ENCODE results near the gene PWWP2B. TPM values are rescaled to one million over a fixed set of nuclear protein-coding genes. Genes with fewer than 3 reads are reported as not detected.

The PWWP2B gene
- total and polyA plus RNA-seq, 2 of the 13 experiments (the other 11 are each of a cell fraction or from before 2014, with no cell fraction given) = 2.3 to 4.7 TPM

DNA sequence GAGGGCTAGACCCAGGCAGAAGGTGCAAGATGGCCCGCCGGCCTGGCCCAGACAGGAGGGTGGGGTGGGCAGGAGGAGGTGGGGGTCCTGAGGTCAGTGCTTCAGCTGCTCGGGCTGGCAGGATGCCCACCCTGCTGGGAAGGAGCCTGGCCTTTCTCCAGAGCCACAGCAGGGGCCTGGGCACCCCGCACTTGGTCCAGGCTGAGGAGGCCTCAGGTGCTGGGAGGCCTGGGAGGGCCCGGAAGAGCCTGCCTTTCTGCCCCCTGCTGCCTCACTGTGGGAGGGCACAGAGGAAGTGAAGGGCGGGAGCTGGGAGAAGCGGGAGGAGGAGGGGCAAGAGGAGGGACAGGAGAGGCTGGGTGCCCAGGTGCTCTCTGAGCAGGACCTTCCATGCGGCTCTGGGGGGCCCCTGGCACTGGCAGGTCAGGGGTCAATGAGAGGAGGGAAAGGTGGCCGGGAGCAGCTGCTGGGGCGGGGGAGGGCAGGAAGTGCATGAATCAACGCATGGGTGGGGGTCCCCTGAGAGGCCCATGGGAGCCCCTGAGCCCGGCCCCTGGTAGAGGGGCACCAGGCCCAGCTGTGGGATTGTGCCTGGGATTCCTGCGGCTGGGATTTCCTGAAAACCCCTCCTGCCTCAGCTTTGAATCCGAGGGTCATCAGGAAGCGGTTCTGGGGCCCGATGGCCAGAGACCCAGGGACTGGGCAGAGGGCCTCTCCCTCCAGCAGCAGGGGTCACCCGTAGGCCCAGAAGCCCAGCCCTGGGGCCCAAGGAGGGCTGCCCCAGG is 49.9 kb downstream of the PWWP2B start (continued):
- TF ChIP-seq ZNF615 (CRISPR knock-in tag; IDR thresholded peaks at IDR 0.05; ENCODE audit: borderline replicate concordance) (no peak), ZSCAN12 (CRISPR knock-in tag; IDR thresholded peaks at IDR 0.05) (no peak), RXRA (CRISPR knock-in tag; IDR thresholded peaks at IDR 0.05) (0 out of 2 replicates have a peak, but pooled peaks have one; percentile 8), MTF2 (CRISPR knock-in tag; IDR thresholded peaks at IDR 0.05; ENCODE audit: borderline replicate concordance) (no peak), ZFP41 (CRISPR knock-in tag; IDR thresholded peaks at IDR 0.05; ENCODE audit: borderline replicate concordance) (no peak), ZSCAN31 (CRISPR knock-in tag; IDR thresholded peaks at IDR 0.05; ENCODE audit: low read depth) (peak; percentile 18; the same call in 1 of the 2 replicates), FIP1L1 (IDR thresholded peaks at IDR 0.05; ENCODE audit: borderline replicate concordance, insufficient read depth, low read depth, low read length) (no peak), ZNF687 (CRISPR knock-in tag; IDR thresholded peaks at IDR 0.05) (peak; percentile 77), JUN (CRISPR knock-in tag; IDR thresholded peaks at IDR 0.05) (no peak), ZNF501 (CRISPR knock-in tag; IDR thresholded peaks at IDR 0.05) (no peak), KDM3A (CRISPR knock-in tag; IDR thresholded peaks at IDR 0.05; ENCODE audit: low read depth) (no peak), SRSF1 (optimal IDR thresholded peaks at IDR 0.05; ENCODE audit: low read depth, low read length) (no peak), ZNF20 (CRISPR knock-in tag; IDR thresholded peaks at IDR 0.05) (no peak), TBX3 (IDR thresholded peaks at IDR 0.05; ENCODE audit: borderline replicate concordance) (no peak), TOE1 (CRISPR knock-in tag; IDR thresholded peaks at IDR 0.05) (no peak), ZNF317 (CRISPR knock-in tag; IDR thresholded peaks at IDR 0.05) (no peak), FOXA1 (IDR thresholded peaks at IDR 0.05) (no peak), FOXA1 (CRISPR knock-in tag; IDR thresholded peaks at IDR 0.05) (no peak), ZNF782 (CRISPR knock-in tag; IDR thresholded peaks at IDR 0.05; ENCODE audit: borderline replicate concordance) (no peak), ATF4 (CRISPR knock-in tag; IDR thresholded peaks at IDR 0.05) (no peak)
- TF ChIP-seq, protein P1, sequence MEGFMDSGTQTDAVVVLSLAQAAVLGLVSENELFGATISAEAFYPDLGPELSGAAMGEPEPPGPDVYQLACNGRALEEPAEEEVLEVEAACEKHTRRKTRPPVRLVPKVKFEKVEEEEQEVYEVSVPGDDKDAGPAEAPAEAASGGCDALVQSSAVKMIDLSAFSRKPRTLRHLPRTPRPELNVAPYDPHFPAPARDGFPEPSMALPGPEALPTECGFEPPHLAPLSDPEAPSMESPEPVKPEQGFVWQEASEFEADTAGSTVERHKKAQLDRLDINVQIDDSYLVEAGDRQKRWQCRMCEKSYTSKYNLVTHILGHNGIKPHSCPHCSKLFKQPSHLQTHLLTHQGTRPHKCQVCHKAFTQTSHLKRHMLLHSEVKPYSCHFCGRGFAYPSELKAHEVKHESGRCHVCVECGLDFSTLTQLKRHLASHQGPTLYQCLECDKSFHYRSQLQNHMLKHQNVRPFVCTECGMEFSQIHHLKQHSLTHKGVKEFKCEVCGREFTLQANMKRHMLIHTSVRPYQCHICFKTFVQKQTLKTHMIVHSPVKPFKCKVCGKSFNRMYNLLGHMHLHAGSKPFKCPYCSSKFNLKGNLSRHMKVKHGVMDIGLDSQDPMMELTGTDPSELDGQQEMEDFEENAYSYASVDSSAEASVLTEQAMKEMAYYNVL (CRISPR knock-in tag; IDR thresholded peaks at IDR 0.05; ENCODE audit: borderline replicate concordance) = no peak; the same call in 1 of the 2 replicates
- TF ChIP-seq, protein P2, sequence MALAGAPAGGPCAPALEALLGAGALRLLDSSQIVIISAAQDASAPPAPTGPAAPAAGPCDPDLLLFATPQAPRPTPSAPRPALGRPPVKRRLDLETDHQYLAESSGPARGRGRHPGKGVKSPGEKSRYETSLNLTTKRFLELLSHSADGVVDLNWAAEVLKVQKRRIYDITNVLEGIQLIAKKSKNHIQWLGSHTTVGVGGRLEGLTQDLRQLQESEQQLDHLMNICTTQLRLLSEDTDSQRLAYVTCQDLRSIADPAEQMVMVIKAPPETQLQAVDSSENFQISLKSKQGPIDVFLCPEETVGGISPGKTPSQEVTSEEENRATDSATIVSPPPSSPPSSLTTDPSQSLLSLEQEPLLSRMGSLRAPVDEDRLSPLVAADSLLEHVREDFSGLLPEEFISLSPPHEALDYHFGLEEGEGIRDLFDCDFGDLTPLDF (CRISPR knock-in tag; IDR thresholded peaks at IDR 0.05) = no peak
